ENCODE measurements around the gene HS3ST1. TPM values are rescaled to one million over a fixed set of nuclear protein-coding genes. Genes with fewer than 3 reads are reported as not detected.

HS3ST1 gene
- total RNA-seq, 1 donor from 2014 or later = not detected

DNA sequence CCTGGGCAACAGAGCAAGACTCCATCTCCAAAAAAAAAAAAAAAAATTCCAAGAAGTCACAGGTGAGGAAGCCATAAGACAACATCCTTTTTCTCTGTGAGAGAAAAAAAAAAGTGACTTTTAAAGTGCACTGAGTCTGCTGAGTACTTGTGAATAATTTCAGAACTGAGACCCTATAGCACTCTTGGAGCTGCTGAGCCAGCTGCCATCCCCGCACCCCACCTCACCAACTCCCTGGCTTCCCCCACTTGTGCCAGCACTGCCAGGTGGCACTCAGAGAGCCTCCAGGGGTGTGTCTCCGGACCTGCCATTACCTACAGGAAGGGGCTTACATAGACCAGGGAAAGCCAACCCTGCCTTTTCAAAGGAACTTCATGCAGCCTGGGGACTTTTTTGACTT, 39.2 kb upstream of the HS3ST1 start:
- H3K27me3 ChIP-seq = no peaks in the 10 kb centered on the region
- no peak overlapping the region for H2AFZ ChIP-seq (replicated peaks)
- DNase-seq (ENCODE audit: low spot score) = no peak
- H3K9me3 ChIP-seq (ENCODE audit: low read depth) = no peaks in the 10 kb centered on the region
- H3K79me2 ChIP-seq (ENCODE audit: low read depth) = no peaks in the 10 kb centered on the region
- H3K36me3 Mint-ChIP-seq = no peaks in the 10 kb centered on the region
- no peaks in the 10 kb centered on the region for H3K4me1 Mint-ChIP-seq
- no peak overlapping the region for H3K27ac Mint-ChIP-seq
- no peak overlapping the region for H3K4me3 Mint-ChIP-seq
- no peaks in the 10 kb centered on the region for H3K4me1 ChIP-seq
- H3K27me3 Mint-ChIP-seq (ENCODE audit: insufficient read depth, low read depth) = peaks cover 2% of the 10 kb centered on the region
- no peaks in the 10 kb centered on the region for H3F3A ChIP-seq (ENCODE audit: low read depth)
- H3K4me2 ChIP-seq = no peak overlapping the region
- H3K9me3 Mint-ChIP-seq = no peaks in the 10 kb centered on the region
- H3K4me3 ChIP-seq = no peak overlapping the region
- H3K36me3 ChIP-seq = no peaks in the 10 kb centered on the region
- no peak overlapping the region for H3K27ac ChIP-seq
- TF ChIP-seq, protein P1, sequence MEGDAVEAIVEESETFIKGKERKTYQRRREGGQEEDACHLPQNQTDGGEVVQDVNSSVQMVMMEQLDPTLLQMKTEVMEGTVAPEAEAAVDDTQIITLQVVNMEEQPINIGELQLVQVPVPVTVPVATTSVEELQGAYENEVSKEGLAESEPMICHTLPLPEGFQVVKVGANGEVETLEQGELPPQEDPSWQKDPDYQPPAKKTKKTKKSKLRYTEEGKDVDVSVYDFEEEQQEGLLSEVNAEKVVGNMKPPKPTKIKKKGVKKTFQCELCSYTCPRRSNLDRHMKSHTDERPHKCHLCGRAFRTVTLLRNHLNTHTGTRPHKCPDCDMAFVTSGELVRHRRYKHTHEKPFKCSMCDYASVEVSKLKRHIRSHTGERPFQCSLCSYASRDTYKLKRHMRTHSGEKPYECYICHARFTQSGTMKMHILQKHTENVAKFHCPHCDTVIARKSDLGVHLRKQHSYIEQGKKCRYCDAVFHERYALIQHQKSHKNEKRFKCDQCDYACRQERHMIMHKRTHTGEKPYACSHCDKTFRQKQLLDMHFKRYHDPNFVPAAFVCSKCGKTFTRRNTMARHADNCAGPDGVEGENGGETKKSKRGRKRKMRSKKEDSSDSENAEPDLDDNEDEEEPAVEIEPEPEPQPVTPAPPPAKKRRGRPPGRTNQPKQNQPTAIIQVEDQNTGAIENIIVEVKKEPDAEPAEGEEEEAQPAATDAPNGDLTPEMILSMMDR (IDR thresholded peaks at IDR 0.05) = no peak
- TF ChIP-seq EZH2phosphoT487 (IDR thresholded peaks at IDR 0.05) (no peak), EZH2 (IDR thresholded peaks at IDR 0.05) (no peak)
- no peak overlapping the region for H3K9ac ChIP-seq
- H4K20me1 ChIP-seq (ENCODE audit: low read depth) = no peaks in the 10 kb centered on the region

DNA sequence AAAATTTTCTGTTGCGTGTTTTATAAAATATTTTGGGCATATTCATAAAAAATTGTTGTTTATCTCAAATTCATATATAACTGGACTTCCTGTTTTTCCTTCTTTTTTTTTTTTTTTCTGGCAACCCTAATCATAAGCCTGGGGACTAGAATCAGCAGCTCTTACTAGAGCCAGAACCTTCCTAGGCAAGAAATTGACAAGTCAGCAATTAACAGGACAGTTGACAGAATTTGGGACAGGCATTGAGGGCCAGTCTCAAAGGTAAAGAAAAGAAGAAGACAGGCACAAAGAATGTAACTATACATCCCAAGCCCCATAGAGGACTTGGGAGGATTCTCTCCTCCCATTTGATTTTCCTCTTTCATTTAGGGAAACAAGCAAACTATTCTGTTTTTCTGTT, 35.0 kb upstream of the HS3ST1 start:
- H3K4me1 Mint-ChIP-seq = no peaks in the 10 kb centered on the region
- peaks cover 12% of the 10 kb centered on the region for H3K9me3 Mint-ChIP-seq
- H3K27ac Mint-ChIP-seq = no peak overlapping the region
- H3K36me3 ChIP-seq = no peaks in the 10 kb centered on the region
- no peak overlapping the region for H3K9ac ChIP-seq
- no peaks in the 10 kb centered on the region for H3K79me2 ChIP-seq (ENCODE audit: low read depth)
- no peaks in the 10 kb centered on the region for H3F3A ChIP-seq (ENCODE audit: low read depth)
- H3K27me3 Mint-ChIP-seq (ENCODE audit: insufficient read depth, low read depth) = no peaks in the 10 kb centered on the region
- H3K27ac ChIP-seq = no peak overlapping the region
- no peaks in the 10 kb centered on the region for H3K27me3 ChIP-seq
- no peaks in the 10 kb centered on the region for H3K9me3 ChIP-seq (ENCODE audit: low read depth)
- H3K4me3 ChIP-seq = no peak overlapping the region
- H4K20me1 ChIP-seq (ENCODE audit: low read depth) = no peaks in the 10 kb centered on the region
- H3K4me1 ChIP-seq = no peaks in the 10 kb centered on the region
- no peak overlapping the region for H3K4me2 ChIP-seq
- H3K4me3 Mint-ChIP-seq = no peak overlapping the region
- TF ChIP-seq EZH2 (IDR thresholded peaks at IDR 0.05) (no peak), EZH2phosphoT487 (IDR thresholded peaks at IDR 0.05) (no peak)
- H2AFZ ChIP-seq (replicated peaks) = no peak overlapping the region
- DNase-seq (ENCODE audit: low spot score) = no peak
- H3K36me3 Mint-ChIP-seq = no peaks in the 10 kb centered on the region

DNA sequence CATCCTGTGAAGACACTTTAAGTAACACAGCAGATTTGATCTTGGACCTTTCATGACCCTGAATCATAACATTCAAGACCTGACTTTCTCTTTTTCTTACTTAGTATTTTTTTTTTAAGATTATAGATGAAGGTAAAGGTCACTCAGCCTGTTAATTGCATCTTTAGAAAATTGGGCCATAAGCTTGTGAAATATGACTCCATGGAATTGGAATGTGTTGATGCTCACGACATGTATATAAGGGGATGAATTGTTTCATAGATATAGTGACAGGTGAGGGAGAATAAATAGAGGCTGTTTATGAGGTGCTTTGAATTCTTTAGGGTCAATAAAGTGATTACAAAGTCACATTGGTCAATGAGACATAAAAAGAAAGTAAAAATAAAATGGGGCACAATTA, 27.7 kb upstream of the HS3ST1 start:
- no peaks in the 10 kb centered on the region for H3K27me3 ChIP-seq
- H3F3A ChIP-seq (ENCODE audit: low read depth) = no peaks in the 10 kb centered on the region
- no peaks in the 10 kb centered on the region for H3K9me3 ChIP-seq (ENCODE audit: low read depth)
- H3K27ac ChIP-seq = no peak overlapping the region
- no peak for DNase-seq (ENCODE audit: low spot score)
- H3K36me3 Mint-ChIP-seq = no peaks in the 10 kb centered on the region
- H3K27me3 Mint-ChIP-seq (ENCODE audit: insufficient read depth, low read depth) = no peaks in the 10 kb centered on the region
- no peak for TF ChIP-seq EZH2 (IDR thresholded peaks at IDR 0.05)
- TF ChIP-seq EZH2phosphoT487 (IDR thresholded peaks at IDR 0.05) = no peak
- TF ChIP-seq, protein P1 (IDR thresholded peaks at IDR 0.05) = no peak
- H3K4me3 Mint-ChIP-seq = no peak overlapping the region
- no peak overlapping the region for H3K9ac ChIP-seq
- no peaks in the 10 kb centered on the region for H4K20me1 ChIP-seq (ENCODE audit: low read depth)
- H3K36me3 ChIP-seq = no peaks in the 10 kb centered on the region
- H3K4me2 ChIP-seq = no peak overlapping the region
- H3K9me3 Mint-ChIP-seq = peaks cover 11% of the 10 kb centered on the region
- H2AFZ ChIP-seq (replicated peaks) = no peak overlapping the region
- H3K27ac Mint-ChIP-seq = no peak overlapping the region
- H3K79me2 ChIP-seq (ENCODE audit: low read depth) = no peaks in the 10 kb centered on the region
- H3K4me1 ChIP-seq = no peaks in the 10 kb centered on the region
- no peak overlapping the region for H3K4me3 ChIP-seq
- no peaks in the 10 kb centered on the region for H3K4me1 Mint-ChIP-seq

DNA sequence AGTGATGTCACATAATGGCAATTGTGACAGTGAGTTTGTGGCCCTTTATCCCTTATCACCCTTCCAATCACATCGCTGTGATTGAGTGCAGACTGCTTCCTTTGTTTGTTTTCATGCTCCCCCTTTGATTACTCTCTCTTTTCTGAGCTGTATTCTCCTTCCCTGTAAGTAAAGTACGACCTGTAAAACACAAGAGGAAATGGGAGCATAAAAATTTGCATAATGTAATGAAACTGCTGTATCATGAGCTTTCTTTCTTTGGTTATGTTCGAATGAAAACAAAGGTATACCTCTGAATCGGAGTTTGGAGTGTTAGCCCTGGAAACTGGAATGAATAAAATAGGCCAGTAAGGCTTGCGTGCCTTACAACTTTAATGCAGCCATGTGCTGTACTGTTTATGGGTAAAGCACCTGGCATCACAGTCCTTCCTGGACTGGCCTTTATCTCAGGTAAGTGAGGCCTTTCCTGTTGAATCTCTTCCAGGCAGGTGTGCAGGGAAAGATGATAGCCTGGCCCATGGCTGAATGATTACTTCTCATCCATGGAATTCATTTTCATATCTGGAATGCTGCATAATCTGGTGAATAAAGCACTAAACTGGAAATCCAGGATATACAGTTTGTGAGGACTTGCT, 26.6 kb upstream of the HS3ST1 start:
- Histone ChIP-seq H3K4me3 (no peak overlapping the region), H3K9ac (no peak overlapping the region), H2AFZ (replicated peaks) (no peak overlapping the region), H3K9me3 (ENCODE audit: low read depth) (no peaks in the 10 kb centered on the region), H3K36me3 (no peaks in the 10 kb centered on the region), H3F3A (ENCODE audit: low read depth) (no peaks in the 10 kb centered on the region), H3K27ac (no peak overlapping the region), H3K27me3 (no peaks in the 10 kb centered on the region), H3K4me2 (no peak overlapping the region), H3K4me1 (no peaks in the 10 kb centered on the region), H3K79me2 (ENCODE audit: low read depth) (no peaks in the 10 kb centered on the region), H4K20me1 (ENCODE audit: low read depth) (no peaks in the 10 kb centered on the region)
- TF ChIP-seq EZH2phosphoT487 (IDR thresholded peaks at IDR 0.05) (no peak), EZH2 (IDR thresholded peaks at IDR 0.05) (no peak)
- TF ChIP-seq, protein P1 (IDR thresholded peaks at IDR 0.05) = no peak
- Mint-ChIP-seq H3K27ac (no peak overlapping the region), H3K4me3 (no peak overlapping the region), H3K4me1 (peaks cover 6% of the 10 kb centered on the region), H3K9me3 (peaks cover 4% of the 10 kb centered on the region), H3K36me3 (no peaks in the 10 kb centered on the region), H3K27me3 (ENCODE audit: insufficient read depth, low read depth) (no peaks in the 10 kb centered on the region)
- DNase-seq (ENCODE audit: low spot score) = no peak
